Subcutaneous preadipocyte (primary cell): ENCODE data around the gene RHBDL3. TPM values are rescaled to one million over a fixed set of nuclear protein-coding genes. Genes with fewer than 3 reads are reported as not detected.

Experiments
- small RNA-seq: library from RNA; depleted of rRNA; stranded (forward); fragments of <200 nt; gene quantifications from one replicate; pipeline ENCODE3, GENCODE V24; 2012
- total RNA-seq: library from RNA; depleted of rRNA; stranded (reverse); fragments of >200 nt; gene quantifications from 2 replicates; pipeline ENCODE4 v1.2.3, GENCODE V29; 2012

The RHBDL3 gene, protein sequence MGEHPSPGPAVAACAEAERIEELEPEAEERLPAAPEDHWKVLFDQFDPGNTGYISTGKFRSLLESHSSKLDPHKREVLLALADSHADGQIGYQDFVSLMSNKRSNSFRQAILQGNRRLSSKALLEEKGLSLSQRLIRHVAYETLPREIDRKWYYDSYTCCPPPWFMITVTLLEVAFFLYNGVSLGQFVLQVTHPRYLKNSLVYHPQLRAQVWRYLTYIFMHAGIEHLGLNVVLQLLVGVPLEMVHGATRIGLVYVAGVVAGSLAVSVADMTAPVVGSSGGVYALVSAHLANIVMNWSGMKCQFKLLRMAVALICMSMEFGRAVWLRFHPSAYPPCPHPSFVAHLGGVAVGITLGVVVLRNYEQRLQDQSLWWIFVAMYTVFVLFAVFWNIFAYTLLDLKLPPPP
- under 0.01 and 0.20 TPM in 2 replicates for total RNA-seq

DNA sequence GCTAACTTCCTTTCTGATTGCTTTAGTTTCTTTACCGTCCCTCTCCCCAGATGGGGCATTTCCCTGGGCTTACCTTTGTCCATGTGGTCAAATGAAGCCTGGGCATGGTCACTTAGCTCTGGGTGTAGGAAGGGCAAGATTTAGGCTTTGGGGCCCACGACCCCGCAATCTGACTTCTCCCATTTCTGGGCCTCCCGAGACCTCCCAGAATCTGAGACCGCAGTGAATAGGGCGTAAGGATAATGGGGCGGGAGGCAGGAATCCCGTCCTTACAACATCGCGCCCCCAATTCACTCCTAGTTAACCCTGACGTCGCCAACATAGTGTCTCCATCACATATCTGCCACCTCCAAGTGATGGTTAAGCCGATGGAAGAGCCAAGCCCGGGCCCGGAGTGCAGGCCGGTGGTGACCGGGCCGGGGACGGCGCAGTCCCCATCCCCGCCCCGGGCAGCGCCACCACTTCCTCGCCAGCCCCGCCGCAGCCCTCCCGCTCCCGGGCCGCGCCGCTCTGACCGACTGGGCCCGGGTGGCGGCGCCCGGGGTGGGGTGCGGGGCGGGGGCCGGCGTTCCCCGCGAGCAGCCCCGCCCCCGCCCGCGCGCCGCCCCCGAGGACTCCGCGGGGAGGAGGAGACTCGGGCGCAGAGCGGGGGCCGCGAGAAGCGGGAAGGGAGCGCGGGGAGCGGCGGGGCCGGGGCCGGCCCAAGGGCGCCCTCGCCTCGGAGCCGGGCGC lies at the start of gene RHBDL3:
Gene RHBDL3 (plus strand): TSS at position 641 of the 732 bp plus-strand sequence. CDS start 358 bp downstream, outside the sequence.

DNA sequence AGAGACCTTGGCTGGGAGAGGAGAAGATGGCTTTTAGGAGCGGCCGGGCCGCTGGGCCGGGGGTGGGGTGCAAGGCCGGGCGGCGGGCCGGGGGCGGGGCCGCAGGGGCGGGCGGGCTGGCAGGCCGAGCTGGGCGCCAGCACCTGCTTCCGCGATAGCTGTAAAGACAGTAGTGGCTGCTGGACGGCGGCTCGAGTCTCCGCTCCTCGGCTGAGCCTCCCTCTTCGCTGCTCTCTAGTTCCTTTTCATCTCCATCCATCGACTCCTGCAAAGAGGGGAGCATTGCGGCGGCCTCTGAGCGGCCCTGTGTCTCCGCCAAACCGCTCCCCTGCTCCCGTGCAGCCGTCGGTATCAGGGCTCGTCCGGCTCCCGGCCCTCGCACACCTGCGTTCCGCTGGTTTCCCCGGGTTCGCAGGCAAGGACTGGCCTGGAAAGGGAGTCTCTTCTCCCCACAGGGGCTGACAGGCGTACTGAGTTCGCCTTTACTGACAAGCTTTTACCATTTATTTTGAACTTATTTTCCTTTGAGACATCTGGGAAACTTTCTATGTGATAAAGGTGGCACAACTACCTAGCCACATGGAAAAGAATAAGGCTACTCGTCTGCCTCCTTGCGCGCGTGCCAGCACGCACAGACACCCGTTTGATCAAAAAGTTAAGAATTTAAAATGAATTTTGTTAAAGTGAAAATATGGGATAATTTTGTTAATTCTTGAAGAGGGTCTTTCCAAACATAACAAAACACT lies 76.4 kb downstream of the RHBDL3 start, which contains the start of gene C17orf75:
Gene C17orf75 (minus strand): TSS at position 317 of the 746 bp plus-strand sequence. CDS start 34 bp downstream, at position 283.

DNA sequence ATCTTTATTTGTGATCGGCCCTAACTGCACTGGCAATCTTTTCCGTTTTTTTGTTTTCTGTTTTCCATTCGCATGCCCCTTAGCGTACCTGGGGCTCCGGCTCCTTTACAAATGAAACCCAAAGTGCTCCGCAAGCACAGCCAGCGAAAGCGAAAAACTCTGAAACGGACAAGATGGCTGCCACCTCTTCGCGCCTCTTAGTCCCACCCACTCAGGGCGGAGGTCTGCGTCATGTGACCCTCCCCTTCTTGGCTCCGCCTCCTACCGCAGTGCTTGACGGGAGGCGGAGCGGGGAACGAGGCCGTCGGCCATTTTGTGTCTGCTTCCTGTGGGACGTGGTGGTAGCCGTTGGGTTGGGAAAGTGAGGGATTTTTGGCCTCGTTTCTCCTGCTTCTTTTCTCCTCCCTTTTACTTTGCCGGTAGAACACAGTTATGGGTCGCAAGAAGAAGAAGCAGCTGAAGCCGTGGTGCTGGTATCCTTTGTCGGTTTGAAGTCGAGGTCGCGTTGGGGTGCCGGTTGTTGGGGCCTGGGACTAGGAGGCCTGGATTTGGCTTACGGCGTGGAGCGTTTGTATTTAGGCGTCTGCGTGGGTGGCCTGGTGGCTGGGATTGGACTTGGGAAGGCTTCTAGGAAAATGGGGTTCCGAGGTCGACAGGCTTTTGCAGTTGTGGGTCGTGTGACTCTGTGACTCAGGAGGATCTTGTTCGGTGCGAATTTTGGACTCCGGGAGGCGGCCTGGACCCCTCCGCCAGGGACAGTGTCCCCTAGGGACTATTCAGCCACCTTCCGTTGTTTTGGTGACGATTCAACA lies 84.4 kb downstream of the RHBDL3 start, which contains the start of gene ZNF207:
Gene ZNF207 (plus strand): TSS at position 304 of the 812 bp plus-strand sequence. CDS start 129 bp downstream, at position 433.

Small RNA genes within 50 kb of the gene (small RNA-seq; reads per million reads assigned to genes)
- gene UBL5P2 = 0.08 reads per million

Other genes starting within 250 kb of the RHBDL3 start
- 34.2 and 34.9 TPM in 2 replicates for gene RHOT1, start 123.3 kb upstream of the RHBDL3 start, total RNA-seq
- gene C17orf75, start 76.3 kb downstream of the RHBDL3 start, total RNA-seq = 9.9 and 13.5 TPM in 2 replicates
- 115 and 140 TPM in 2 replicates for gene ZNF207, start 84.3 kb downstream of the RHBDL3 start, total RNA-seq
- 68.3 and 88.9 TPM in 2 replicates for gene PSMD11, start 178.7 kb downstream of the RHBDL3 start, total RNA-seq
- gene CDK5R1, start 221.2 kb downstream of the RHBDL3 start, total RNA-seq = 0.73 and 0.78 TPM in 2 replicates